Mesenchymal stem cell (in vitro differentiated cells and primary cell): ENCODE measurements around the gene DHX58.
A peak's percentile ranks its signal among the peaks of the same experiment; 100 is the strongest.

Source experiments
- DNase-seq: peaks from one replicate; pipeline ENCODE4 v3.0.0-alpha.2; 2013
- H2AFZ ChIP-seq: one replicate; pipeline ENCODE4 v1.6.1; 2013; ENCODE audit warnings: low read depth, mild to moderate bottlenecking, control low read depth, inconsistent platforms, low read length, moderate library complexity
- H2AK5ac ChIP-seq: 2 replicates; pipeline ENCODE4 v1.6.1; 2013; ENCODE audit warnings: low read length, moderate library complexity, mild to moderate bottlenecking, inconsistent platforms; ENCODE audit not compliant: severe bottlenecking
- H2BK120ac ChIP-seq: one replicate; pipeline ENCODE4 v1.6.1; 2013; ENCODE audit warnings: low read depth, mild to moderate bottlenecking, inconsistent platforms, low read length, moderate library complexity
- H2BK12ac ChIP-seq, 2 experiments: one replicate each; pipeline ENCODE4 v1.6.1; 2013; ENCODE audit warnings: inconsistent platforms in 2 of 2, low read length in 2 of 2, mild to moderate bottlenecking in 2 of 2, moderate library complexity in 2 of 2, control low read depth in 1 of 2
- H2BK15ac ChIP-seq: one replicate; pipeline ENCODE4 v1.6.1; 2013; ENCODE audit warnings: mild to moderate bottlenecking, low read depth, inconsistent platforms; ENCODE audit not compliant: poor library complexity, severe bottlenecking
- H2BK5ac ChIP-seq: 2 replicates; pipeline ENCODE4 v1.6.1; 2013; ENCODE audit warnings: low read depth, mild to moderate bottlenecking, low read length, control low read depth, inconsistent platforms; ENCODE audit not compliant: poor library complexity, severe bottlenecking
- H3K14ac ChIP-seq, 2 experiments: one replicate each; pipeline ENCODE4 v1.6.1; 2013; ENCODE audit warnings: inconsistent platforms in 2 of 2, low read length in 2 of 2, control low read depth in 1 of 2, mild to moderate bottlenecking in 1 of 2, moderate library complexity in 1 of 2
- H3K18ac ChIP-seq, 2 experiments: one replicate each; pipeline ENCODE4 v1.6.1; 2013; ENCODE audit warnings: inconsistent platforms in 2 of 2, low read length in 2 of 2, control low read depth in 1 of 2, low read depth in 1 of 2, mild to moderate bottlenecking in 1 of 2
- H3K23ac ChIP-seq, 2 experiments: one replicate each; pipeline ENCODE4 v1.6.1; 2013; ENCODE audit warnings: inconsistent platforms in 2 of 2, low read length in 2 of 2, mild to moderate bottlenecking in 2 of 2, moderate library complexity in 2 of 2, control low read depth in 1 of 2
- H3K27ac ChIP-seq: 2 replicates; pipeline ENCODE4 v1.5.1; 2013; ENCODE audit warnings: mild to moderate bottlenecking, moderate library complexity, low read length, control low read depth, inconsistent platforms; ENCODE audit not compliant: poor library complexity, severe bottlenecking
- H3K27me3 ChIP-seq, 2 experiments: 2 replicates each; pipeline versions ENCODE4 v1.6.1 to v1.7.0; 2013; ENCODE audit warnings: low read length in 2 of 2, mild to moderate bottlenecking in 2 of 2, moderate library complexity in 2 of 2, control low read depth in 1 of 2, inconsistent platforms in 1 of 2; ENCODE audit not compliant: control insufficient read depth in 1 of 2, insufficient read depth in 1 of 2
- H3K36me3 ChIP-seq, 2 experiments: 2 replicates each; pipeline versions ENCODE4 v1.6.1 to v1.7.0; 2013; ENCODE audit warnings: low read length in 2 of 2, control low read depth in 1 of 2, inconsistent platforms in 1 of 2, low read depth in 1 of 2, mild to moderate bottlenecking in 1 of 2; ENCODE audit not compliant: insufficient read depth in 2 of 2, control insufficient read depth in 1 of 2
- H3K4ac ChIP-seq, 2 experiments: one replicate each; pipeline ENCODE4 v1.6.1; 2013; ENCODE audit warnings: inconsistent platforms in 2 of 2, low read length in 2 of 2, mild to moderate bottlenecking in 2 of 2, moderate library complexity in 2 of 2, control low read depth in 1 of 2, low read depth in 1 of 2
- H3K4me1 ChIP-seq: 2 replicates; pipeline ENCODE4 v1.6.1; 2013; ENCODE audit warnings: low read depth, low read length, control low read depth; ENCODE audit not compliant: control insufficient read depth, insufficient read depth
- H3K4me2 ChIP-seq: 2 replicates; pipeline ENCODE4 v1.6.1; 2013; ENCODE audit warnings: low read length, mild to moderate bottlenecking, inconsistent platforms; ENCODE audit not compliant: poor library complexity, severe bottlenecking
- H3K4me3 ChIP-seq, 2 experiments: 2 replicates each; pipeline versions ENCODE4 v1.5.1 to v1.7.0; 2013; ENCODE audit warnings: low read length in 2 of 2, mild to moderate bottlenecking in 2 of 2, control low read depth in 1 of 2, low read depth in 1 of 2; ENCODE audit not compliant: insufficient read depth in 1 of 2
- H3K79me1 ChIP-seq: replicated peaks from 2 replicates; pipeline ENCODE4 v1.6.1; 2013; ENCODE audit warnings: mild to moderate bottlenecking, control low read depth, low read length, inconsistent platforms; ENCODE audit not compliant: poor library complexity, severe bottlenecking
- H3K9ac ChIP-seq: 2 replicates; pipeline ENCODE4 v1.7.0; 2013; ENCODE audit warnings: mild to moderate bottlenecking, low read length, moderate library complexity
- H3K9me3 ChIP-seq: 2 replicates; pipeline ENCODE4 v1.7.0; 2013; ENCODE audit warnings: mild to moderate bottlenecking, low read length; ENCODE audit not compliant: control insufficient read depth
- H4K8ac ChIP-seq: one replicate; pipeline ENCODE4 v1.6.1; 2013; ENCODE audit warnings: inconsistent platforms, mild to moderate bottlenecking, low read length, moderate library complexity
- H4K91ac ChIP-seq: one replicate; pipeline ENCODE4 v1.6.1; 2013; ENCODE audit warnings: mild to moderate bottlenecking, low read length, inconsistent platforms
- whole genome bisulfite sequencing: methylation state at CpG from one replicate; pipeline ENCODE4 v1.1.7; 2013; ENCODE audit warnings: mixed read lengths; 5-methylcytosine and 5-hydroxymethylcytosine counted together

DHX58 gene

DNA sequence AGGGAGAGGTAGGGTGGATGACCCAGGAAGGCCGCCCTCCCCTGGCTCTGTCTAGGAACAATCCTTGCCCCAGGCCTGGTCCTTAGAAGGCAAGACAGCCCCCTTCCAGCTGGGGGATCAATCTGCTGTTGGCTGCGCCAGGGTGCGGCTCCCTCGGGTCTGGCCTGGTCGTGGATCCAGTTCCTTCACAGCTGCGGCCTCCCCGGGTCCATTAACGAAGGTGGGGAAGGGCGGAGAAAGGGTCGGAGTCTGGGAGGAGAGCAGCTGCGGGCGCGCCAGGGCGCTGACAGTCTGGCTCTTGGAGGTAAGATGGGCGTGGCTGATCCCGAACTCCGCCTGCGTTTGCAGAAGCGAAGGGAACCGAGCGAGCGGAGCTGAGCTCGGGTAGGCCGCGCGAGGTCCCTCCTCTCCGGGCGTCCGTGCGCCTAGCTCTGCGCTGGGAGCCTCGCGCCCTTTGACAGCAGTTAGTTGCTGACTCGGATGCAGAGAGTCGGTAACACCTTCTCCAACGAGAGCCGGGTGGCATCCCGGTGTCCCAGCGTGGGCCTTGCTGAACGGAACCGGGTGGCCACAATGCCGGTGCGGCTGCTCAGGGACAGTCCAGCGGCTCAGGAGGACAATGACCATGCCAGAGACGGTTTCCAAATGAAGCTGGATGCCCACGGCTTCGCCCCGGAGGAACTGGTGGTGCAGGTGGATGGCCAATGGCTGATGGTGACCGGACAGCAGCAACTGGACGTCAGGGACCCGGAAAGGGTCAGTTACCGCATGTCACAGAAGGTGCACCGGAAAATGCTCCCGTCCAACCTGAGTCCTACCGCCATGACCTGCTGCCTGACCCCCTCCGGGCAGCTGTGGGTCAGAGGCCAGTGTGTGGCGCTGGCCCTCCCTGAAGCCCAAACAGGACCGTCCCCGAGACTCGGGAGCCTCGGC is 10.1 kb upstream of the DHX58 start, which contains the start of gene HSPB9:
TSS of gene HSPB9 (plus strand) at position 434 of the 933 bp plus-strand sequence. CDS start at position 481, 47 bp downstream.
- H2BK120ac ChIP-seq: no peak within 1 kb of the TSS

DNA sequence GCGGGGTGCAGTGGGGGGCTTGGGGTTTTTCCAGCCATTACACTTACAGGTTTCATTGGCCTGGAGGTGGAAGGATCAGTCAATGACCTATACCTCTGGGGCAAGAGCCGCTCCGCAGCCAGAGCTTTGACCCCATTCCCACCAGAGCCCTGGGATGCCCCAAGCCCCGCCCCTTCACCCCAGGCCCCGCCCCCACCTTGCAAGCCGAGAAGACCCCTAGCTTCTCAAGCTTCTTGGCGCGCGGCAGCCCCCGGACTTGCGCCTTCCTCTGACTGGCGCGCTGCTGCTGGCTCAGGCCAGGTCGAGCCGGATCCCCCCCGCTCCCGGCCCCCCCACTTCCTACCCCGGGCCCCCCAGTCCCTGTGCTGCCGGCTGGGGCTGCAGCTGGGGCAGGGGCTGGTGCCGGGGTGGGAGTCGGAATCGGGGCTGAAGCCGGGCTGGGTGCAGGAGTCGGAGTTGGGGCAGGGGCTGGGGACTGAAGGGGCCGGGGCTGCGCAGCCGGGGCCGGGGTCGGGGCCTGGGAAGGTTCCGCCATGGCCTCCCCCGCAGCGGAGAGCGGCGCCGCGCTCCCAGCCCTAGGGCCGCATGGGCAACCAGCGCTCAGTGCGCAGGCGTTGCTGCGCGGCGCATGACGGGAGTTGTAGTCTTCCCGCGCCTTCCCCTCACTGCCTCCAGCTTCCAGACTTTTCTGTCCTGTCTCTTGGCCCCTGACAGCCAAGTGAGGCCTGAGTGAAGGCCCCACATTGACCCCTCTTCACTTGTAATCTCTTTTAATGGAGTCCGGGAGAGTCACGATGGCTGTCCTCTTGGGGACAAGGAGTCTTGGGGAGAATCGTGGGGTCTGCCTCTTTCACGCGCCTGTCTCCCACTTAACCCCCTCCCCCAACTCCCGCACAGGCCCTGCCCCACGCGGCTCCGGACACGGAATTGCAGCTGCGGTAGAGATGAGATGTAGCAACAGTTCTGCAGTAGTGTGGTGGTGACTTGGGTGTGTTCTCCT is 8.6 kb upstream of the DHX58 start, which contains the start of gene KAT2A:
TSS of gene KAT2A (minus strand) at position 598 of the 1,000 bp plus-strand sequence. CDS start at position 535, 63 bp downstream.
- H3K14ac ChIP-seq: no peak within 1 kb of the TSS
- no peak within 1 kb of the TSS for H4K91ac ChIP-seq
- H3K4me2 ChIP-seq: peak within 1 kb of the TSS; percentile 62
- H2AK5ac ChIP-seq: no peak within 1 kb of the TSS
- no peaks in the 10 kb centered on the region for H3K27me3 ChIP-seq
- H3K9ac ChIP-seq: peak within 1 kb of the TSS; percentile 59
- H2BK15ac ChIP-seq: peak within 1 kb of the TSS; percentile 8
- H3K4me3 ChIP-seq: peak within 1 kb of the TSS; percentile 71 to 75
- H2BK120ac ChIP-seq: peak within 1 kb of the TSS; percentile 13
- DNase-seq: peak; percentile 83
- H3K27ac ChIP-seq: no peak within 1 kb of the TSS
- peak within 1 kb of the TSS; percentile 35 to 79 for H3K18ac ChIP-seq
- H2AFZ ChIP-seq: peak within 1 kb of the TSS; percentile 33
- 23% methylated on average over 19 of the region's 57 CpGs for WGBS
- H3K36me3 ChIP-seq: peaks cover 44 to 64% of the 10 kb centered on the region in 2 experiments
- H2BK12ac ChIP-seq: no peak within 1 kb of the TSS
- H3K9me3 ChIP-seq: no peaks in the 10 kb centered on the region
- peak within 1 kb of the TSS in 1 of 2 experiments; percentile 22 for H3K4ac ChIP-seq
- H4K8ac ChIP-seq: peak within 1 kb of the TSS; percentile 66
- peak within 1 kb of the TSS in 1 of 2 experiments; percentile 15 for H3K23ac ChIP-seq
- H3K4me1 ChIP-seq: peaks cover 8% of the 10 kb centered on the region
- H3K79me1 ChIP-seq: peaks cover 11% of the 10 kb centered on the region
- H2BK5ac ChIP-seq: no peak within 1 kb of the TSS

More for the DNA sequence above, 10.1 kb upstream of the DHX58 start, which contains the start of gene HSPB9:
- Histone ChIP-seq H3K27me3 (no peaks in the 10 kb centered on the region), H3K4me2 (no peak within 1 kb of the TSS), H3K36me3 (peaks cover 49 to 62% of the 10 kb centered on the region in 2 experiments), H2AK5ac (no peak within 1 kb of the TSS), H2BK12ac (no peak within 1 kb of the TSS), H3K4me1 (peaks cover 7% of the 10 kb centered on the region), H2AFZ (no peak within 1 kb of the TSS), H3K79me1 (peaks cover 11% of the 10 kb centered on the region), H3K14ac (no peak within 1 kb of the TSS), H2BK5ac (no peak within 1 kb of the TSS), H3K18ac (no peak within 1 kb of the TSS), H3K4me3 (no peak within 1 kb of the TSS), H4K91ac (peak within 1 kb of the TSS; percentile 5), H3K23ac (no peak within 1 kb of the TSS), H2BK15ac (peak within 1 kb of the TSS; percentile 21), H3K27ac (no peak within 1 kb of the TSS), H3K9me3 (no peaks in the 10 kb centered on the region), H4K8ac (no peak within 1 kb of the TSS), H3K9ac (no peak within 1 kb of the TSS), H3K4ac (no peak within 1 kb of the TSS)
- DNase-seq: no peak
- 66% methylated on average over 61 of the region's 61 CpGs for WGBS

DNA sequence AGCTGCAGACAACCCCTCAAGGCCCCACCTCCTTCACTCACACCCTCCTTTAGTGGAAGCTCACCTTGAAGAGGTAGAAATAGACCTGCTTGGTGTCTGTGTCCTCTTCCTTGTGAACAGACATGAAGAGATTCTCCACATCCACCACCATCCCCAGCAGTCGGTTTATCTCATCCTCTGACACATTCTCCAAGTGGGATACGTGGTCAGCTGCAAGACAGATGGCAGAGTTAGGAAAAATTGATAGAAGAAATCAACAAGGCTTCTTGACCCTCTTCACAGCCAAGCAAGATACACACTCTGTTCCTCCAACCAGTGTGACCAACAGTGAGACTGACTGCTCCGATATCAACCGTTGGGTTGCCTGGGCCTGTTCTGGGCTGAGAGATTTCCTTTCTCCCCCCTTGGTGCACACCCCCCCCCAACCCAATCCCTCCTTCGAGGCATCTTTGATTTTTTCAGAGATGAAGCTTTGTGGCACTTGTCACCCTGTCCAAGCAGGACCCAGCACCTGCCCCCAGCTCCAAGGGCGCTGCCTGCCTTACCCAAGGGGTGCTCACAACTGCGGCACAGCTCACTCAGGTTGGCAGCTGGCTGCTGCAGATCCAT is 7.8 kb upstream of the DHX58 start:
- Histone ChIP-seq H3K14ac (no peak overlapping the region), H3K23ac (peak overlapping the region in 1 of 2 experiments; percentile 15), H3K9me3 (no peaks in the 10 kb centered on the region), H2BK12ac (no peak overlapping the region), H3K18ac (no peak overlapping the region), H3K36me3 (peaks cover 41 to 64% of the 10 kb centered on the region in 2 experiments), H3K4me2 (peak overlapping the region; percentile 62), H3K27me3 (no peaks in the 10 kb centered on the region), H4K91ac (no peak overlapping the region), H2BK15ac (no peak overlapping the region), H4K8ac (no peak overlapping the region), H3K79me1 (peaks cover 9% of the 10 kb centered on the region), H3K4ac (peak overlapping the region in 1 of 2 experiments; percentile 22), H2BK120ac (peak overlapping the region; percentile 11), H3K4me3 (peak overlapping the region in 1 of 2 experiments; percentile 75), H2BK5ac (no peak overlapping the region), H3K9ac (peak overlapping the region; percentile 59), H2AK5ac (no peak overlapping the region), H2AFZ (no peak overlapping the region), H3K4me1 (peaks cover 8% of the 10 kb centered on the region), H3K27ac (no peak overlapping the region)
- 70% methylated on average over 7 of the region's 7 CpGs for WGBS
- DNase-seq: no peak
